Endothelial cell of umbilical vein (primary cell): Measurements from ENCODE around the gene ODAM. TPM values are rescaled to one million over a fixed set of nuclear protein-coding genes. Genes with fewer than 3 reads are reported as not detected.

Source experiments
- BruUV-seq: library from RNA; stranded (reverse); fragments of 400-500 nt; replicated peaks from 2 replicates; lab custom pipeline; 2021; lab: Mats Ljungman, UMichigan
- CTCF ChIA-PET: fragments of 300-600, 350-600 bp; sonication (Branson Sonifier 250); formaldehyde crosslinking; loops from one replicate; lab custom pipeline; 2021; ENCODE audit warnings: antibody characterized with exemption, inconsistent platforms; lab: Charles Lee
- POLR2A ChIA-PET: fragments of 300-600, 350-600 bp; sonication (Branson Sonifier 250); formaldehyde crosslinking; loops from one replicate; lab custom pipeline; 2021; ENCODE audit warnings: antibody characterized with exemption, inconsistent platforms; lab: Charles Lee
- DNase-seq: peaks from one replicate; pipeline ENCODE4 v3.0.0-alpha.2; 2011; ENCODE audit warnings: low read depth, low spot score
- FAIRE-seq: peaks from 2 replicates; lab custom pipeline; 2011; peaks lifted over from hg19 to GRCh38; lab: Jason Lieb, UNC
- H2AFZ ChIP-seq: 2 replicates; pipeline ENCODE4 v1.6.0; 2012; ENCODE audit warnings: low read depth, low read length, control low read depth, inconsistent platforms
- H3K27ac ChIP-seq: 2 replicates; pipeline ENCODE4 v1.5.1; 2011; ENCODE audit warnings: low read depth, mild to moderate bottlenecking, control low read depth, low read length, moderate library complexity; ENCODE audit not compliant: insufficient read depth
- H3K27me3 ChIP-seq, 2 experiments: 2 replicates each; pipeline versions ENCODE4 v1.6.0 to v1.6.1; 2011; ENCODE audit warnings: low read length in 2 of 2, mixed read lengths in 1 of 2; ENCODE audit not compliant: control insufficient read depth in 2 of 2, insufficient read depth in 2 of 2
- H3K36me3 ChIP-seq, 2 experiments: 2 replicates in 1 of 2; 3 replicates in 1 of 2; pipeline ENCODE4 v1.5.1; 2011; ENCODE audit warnings: low read length in 2 of 2, mild to moderate bottlenecking in 1 of 2, moderate library complexity in 1 of 2; ENCODE audit not compliant: control insufficient read depth in 2 of 2, insufficient read depth in 2 of 2; ENCODE audit errors: extremely low read depth in 1 of 2
- H3K4me1 ChIP-seq: 3 replicates; pipeline ENCODE4 v1.5.1; 2011; ENCODE audit warnings: mild to moderate bottlenecking, low read length; ENCODE audit not compliant: control insufficient read depth, insufficient read depth; ENCODE audit errors: extremely low read depth
- H3K4me2 ChIP-seq: 2 replicates; pipeline ENCODE4 v1.6.1; 2011; ENCODE audit warnings: low read length, control low read depth, mixed read lengths; ENCODE audit not compliant: insufficient read depth
- H3K4me3 ChIP-seq, 3 experiments: fragments of 200-600 bp in 1 of 3; sonication (generic), shearing (Covaris generic) in 1 of 3; replicated peaks in 1 of 3; 2 replicates each; pipeline ENCODE4 v1.5.1; 2011 to 2016; ENCODE audit warnings: control low read depth in 3 of 3, low read length in 3 of 3, mild to moderate bottlenecking in 2 of 3, inconsistent platforms in 1 of 3, low read depth in 1 of 3, moderate library complexity in 1 of 3; ENCODE audit not compliant: insufficient read depth in 1 of 3
- H3K79me2 ChIP-seq: 2 replicates; pipeline ENCODE4 v1.6.0; 2012; ENCODE audit warnings: low read length, inconsistent platforms; ENCODE audit not compliant: control insufficient read depth, insufficient read depth
- H3K9ac ChIP-seq: replicated peaks from 2 replicates; pipeline ENCODE3; 2011; ENCODE audit warnings: low read length, control low read depth; ENCODE audit not compliant: insufficient read depth; ENCODE audit errors: extremely low read depth
- H3K9me1 ChIP-seq: replicated peaks from 3 replicates; pipeline ENCODE4 v1.6.0; 2011; ENCODE audit warnings: mild to moderate bottlenecking, low read length; ENCODE audit not compliant: control insufficient read depth, insufficient read depth; ENCODE audit errors: extremely low read depth
- H3K9me3 ChIP-seq: replicated peaks from 2 replicates; pipeline ENCODE4 v1.5.1; 2012; ENCODE audit warnings: low read length, inconsistent platforms; ENCODE audit not compliant: control insufficient read depth, insufficient read depth
- H4K20me1 ChIP-seq: replicated peaks from 2 replicates; pipeline ENCODE3; 2011; ENCODE audit warnings: mild to moderate bottlenecking, low read length; ENCODE audit not compliant: control insufficient read depth, insufficient read depth; ENCODE audit errors: extremely low read depth
- EZH2 ChIP-seq: IDR thresholded peaks from 2 replicates; pipeline ENCODE4 v1.6.1; 2012; ENCODE audit warnings: borderline replicate concordance, low read depth, mild to moderate bottlenecking, moderate library complexity, low read length, inconsistent platforms; ENCODE audit not compliant: severe bottlenecking
- FOS ChIP-seq: IDR thresholded peaks from 2 replicates; pipeline ENCODE4 v1.6.1; 2011; ENCODE audit warnings: mild to moderate bottlenecking, low read length, moderate library complexity, borderline replicate concordance; ENCODE audit not compliant: insufficient read depth
- GATA2 ChIP-seq: IDR thresholded peaks from 2 replicates; pipeline ENCODE4 v1.7.0; 2011; ENCODE audit warnings: low read depth, mild to moderate bottlenecking, moderate library complexity, mixed read lengths, low read length; ENCODE audit not compliant: insufficient read length, insufficient read depth
- JUN ChIP-seq: IDR thresholded peaks from 2 replicates; pipeline ENCODE4 v1.6.1; 2011; ENCODE audit warnings: borderline replicate concordance, low read depth; ENCODE audit not compliant: insufficient read length, insufficient read depth
- MYC ChIP-seq: IDR thresholded peaks from one replicate; pipeline ENCODE4 v1.6.1; 2011; ENCODE audit warnings: mild to moderate bottlenecking, low read depth, low read length
- POLR2A ChIP-seq: IDR thresholded peaks from 2 replicates; pipeline ENCODE4 v1.6.1; 2012; ENCODE audit warnings: low read depth, mild to moderate bottlenecking, control low read depth, low read length
- POLR2AphosphoS5 ChIP-seq: IDR thresholded peaks from 2 replicates; pipeline ENCODE4 v1.6.1; 2012; ENCODE audit warnings: low read depth, mild to moderate bottlenecking, control low read depth, low read length, moderate library complexity; ENCODE audit not compliant: insufficient read depth
- dilution Hi-C: fragments of 300-500 bp; cut with MboI; formaldehyde crosslinking; loops from one replicate; pipeline ENCODE4 v1.15.0; 2019; ENCODE audit warnings: low sequenced_read_pairs; ENCODE audit not compliant: extremely low pct_ligation_motif_present
- intact Hi-C: fragments of 100-400 bp; cut with micrococcal nuclease; formaldehyde crosslinking; loops from one replicate; pipeline ENCODE4 v1.10.0; 2022
- polyA plus RNA-seq, 4 experiments: library from polyadenylated mRNA; depleted of rRNA in 3 of 4; stranded (reverse) in 3 of 4; unstranded in 1 of 4; fragments of >200 nt; gene quantifications; 2 replicates each; pipeline versions ENCODE4 v1.2.1 to v1.2.3, GENCODE V29; 2011 to 2012; ENCODE audit warnings: missing spikeins in 1 of 4
- total RNA-seq: library from RNA; stranded (reverse); gene quantifications from 2 replicates; pipeline ENCODE4 v1.2.3, GENCODE V29; 2021
- TF ChIP-seq, protein P1 (sequence below): IDR thresholded peaks from 2 replicates; pipeline ENCODE4 v1.6.1; 2011; ENCODE audit not compliant: insufficient read depth, insufficient read length
- TF ChIP-seq, protein P2 (sequence below), 2 donors: IDR thresholded peaks; 1 replicate in 1 of 2; 2 replicates in 1 of 2; pipeline ENCODE4 v1.5.1; 2011; ENCODE audit warnings: low read length in 2 of 2, mild to moderate bottlenecking in 2 of 2, moderate library complexity in 2 of 2, control low read depth in 1 of 2, inconsistent platforms in 1 of 2, low read depth in 1 of 2; ENCODE audit not compliant: insufficient read depth in 1 of 2; ENCODE audit errors: extremely low read depth in 1 of 2

The ODAM gene
- total and polyA plus RNA-seq, 2 donors (not counting 3 experiments of a cell fraction or from before 2014, with no cell fraction given), result not detected

GRCh38 chr4:70243091-70243490, 47.6 kb downstream of the ODAM start:
- DNase-seq (no peak), FAIRE-seq (no peak)
- dilution Hi-C loops, result no loop called here
- H3K36me3 ChIP-seq, result no peaks in the 10 kb centered on the region
- no peaks in the 10 kb centered on the region for H4K20me1 ChIP-seq
- no peak overlapping the region for H3K27ac ChIP-seq
- no peaks in the 10 kb centered on the region for H3K9me3 ChIP-seq
- H3K9me1 ChIP-seq, result no peaks in the 10 kb centered on the region
- intact Hi-C loops, result no loop called here
- H3K79me2 ChIP-seq, result no peaks in the 10 kb centered on the region
- H2AFZ ChIP-seq, result peak overlapping the region; percentile 54
- ChIA-PET CTCF (interaction anchor here (0.9 to 1.3 kb wide), 3 partner anchors 18 to 59 kb away, joined by 3 to 6 read pairs (median 3); no protein-coding TSS in a partner anchor), POLR2A (no interaction called here)
- H3K27me3 ChIP-seq, result no peaks in the 10 kb centered on the region
- peaks cover 10% of the 10 kb centered on the region for H3K4me1 ChIP-seq
- no TSS peak for BruUV-seq
- H3K9ac ChIP-seq, result no peak overlapping the region
- no peak overlapping the region for H3K4me3 ChIP-seq
- peak; percentile 48 for TF ChIP-seq GATA2
- TF ChIP-seq EZH2, result no peak
- TF ChIP-seq POLR2AphosphoS5, result no peak
- no peak for TF ChIP-seq POLR2A
- TF ChIP-seq, protein P1, sequence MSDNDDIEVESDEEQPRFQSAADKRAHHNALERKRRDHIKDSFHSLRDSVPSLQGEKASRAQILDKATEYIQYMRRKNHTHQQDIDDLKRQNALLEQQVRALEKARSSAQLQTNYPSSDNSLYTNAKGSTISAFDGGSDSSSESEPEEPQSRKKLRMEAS, result no peak
- TF ChIP-seq JUN, result no peak
- TF ChIP-seq, protein P2, sequence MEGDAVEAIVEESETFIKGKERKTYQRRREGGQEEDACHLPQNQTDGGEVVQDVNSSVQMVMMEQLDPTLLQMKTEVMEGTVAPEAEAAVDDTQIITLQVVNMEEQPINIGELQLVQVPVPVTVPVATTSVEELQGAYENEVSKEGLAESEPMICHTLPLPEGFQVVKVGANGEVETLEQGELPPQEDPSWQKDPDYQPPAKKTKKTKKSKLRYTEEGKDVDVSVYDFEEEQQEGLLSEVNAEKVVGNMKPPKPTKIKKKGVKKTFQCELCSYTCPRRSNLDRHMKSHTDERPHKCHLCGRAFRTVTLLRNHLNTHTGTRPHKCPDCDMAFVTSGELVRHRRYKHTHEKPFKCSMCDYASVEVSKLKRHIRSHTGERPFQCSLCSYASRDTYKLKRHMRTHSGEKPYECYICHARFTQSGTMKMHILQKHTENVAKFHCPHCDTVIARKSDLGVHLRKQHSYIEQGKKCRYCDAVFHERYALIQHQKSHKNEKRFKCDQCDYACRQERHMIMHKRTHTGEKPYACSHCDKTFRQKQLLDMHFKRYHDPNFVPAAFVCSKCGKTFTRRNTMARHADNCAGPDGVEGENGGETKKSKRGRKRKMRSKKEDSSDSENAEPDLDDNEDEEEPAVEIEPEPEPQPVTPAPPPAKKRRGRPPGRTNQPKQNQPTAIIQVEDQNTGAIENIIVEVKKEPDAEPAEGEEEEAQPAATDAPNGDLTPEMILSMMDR (IDR thresholded peaks at IDR 0.05; ENCODE audit: extremely low read depth in 1 of 2, insufficient read depth in 1 of 2, low read depth in 1 of 2, low read length in 2 of 2), result no peak
- TF ChIP-seq FOS, result peak; percentile 16
- no peak for TF ChIP-seq MYC
- peak overlapping the region; percentile 47 for H3K4me2 ChIP-seq
